Measurements from ENCODE around the gene WBP1L. TPM values are rescaled to one million over a fixed set of nuclear protein-coding genes. Genes with fewer than 3 reads are reported as not detected.
A peak's percentile ranks its signal among the peaks of the same experiment; 100 is the strongest.

WBP1L gene
- total and polyA plus RNA-seq, 2 of the 13 experiments (the other 11 are each of a cell fraction or from before 2014, with no cell fraction given), result 8.3 to 12.3 TPM

DNA sequence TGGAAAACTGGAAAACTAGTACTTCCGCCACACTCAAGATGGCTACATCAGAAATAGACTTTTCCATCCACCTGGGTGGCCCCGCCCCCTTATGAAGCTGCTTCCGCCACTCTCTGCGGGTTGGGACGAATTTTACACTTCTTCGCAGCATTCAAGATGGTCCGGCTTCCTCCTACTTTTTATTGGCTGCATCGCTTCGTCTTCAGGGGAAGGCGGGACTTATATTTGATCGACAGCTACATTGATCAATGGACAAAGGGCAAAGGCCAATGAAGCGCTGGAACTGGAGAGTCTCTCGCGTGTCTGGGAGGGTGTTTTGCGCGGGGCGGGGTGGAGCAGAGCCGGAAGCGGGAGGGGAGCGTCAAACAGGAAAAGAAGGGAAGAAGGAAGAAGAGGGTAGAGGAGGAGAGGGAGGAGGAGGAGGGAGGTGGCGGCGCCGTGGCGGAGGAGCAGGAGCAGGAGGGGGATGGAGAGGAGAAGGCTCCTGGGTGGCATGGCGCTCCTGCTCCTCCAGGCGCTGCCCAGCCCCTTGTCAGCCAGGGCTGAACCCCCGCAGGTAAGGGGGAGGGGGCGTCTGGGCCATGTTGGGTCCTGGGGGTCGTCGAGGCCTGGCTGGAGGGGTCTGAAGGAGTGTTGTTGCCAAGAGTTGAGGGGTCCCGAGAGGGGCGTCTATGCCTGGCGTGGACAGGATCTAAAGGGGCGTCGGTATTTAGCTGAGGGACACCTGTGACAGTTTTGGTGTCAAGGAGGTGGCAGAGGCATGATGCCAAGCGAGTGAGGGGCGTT lies at the start of gene WBP1L (continued):
- peak; percentile 54; the same call in 1 of the 2 replicates for TF ChIP-seq NR2C2 (CRISPR knock-in tag; IDR thresholded peaks at IDR 0.05; ENCODE audit: borderline replicate concordance)
- peak; percentile 31; the same call in 1 of the 2 replicates for TF ChIP-seq ZBTB38 (CRISPR knock-in tag; IDR thresholded peaks at IDR 0.05)
- peak; percentile 100 for TF ChIP-seq ELF1 (CRISPR knock-in tag; IDR thresholded peaks at IDR 0.05)
- TF ChIP-seq CHD2 (IDR thresholded peaks at IDR 0.05; ENCODE audit: low read depth, low read length), result peak; percentile 82
- TF ChIP-seq SALL1 (CRISPR knock-in tag; IDR thresholded peaks at IDR 0.05), result peak; percentile 68
- TF ChIP-seq, protein P1, sequence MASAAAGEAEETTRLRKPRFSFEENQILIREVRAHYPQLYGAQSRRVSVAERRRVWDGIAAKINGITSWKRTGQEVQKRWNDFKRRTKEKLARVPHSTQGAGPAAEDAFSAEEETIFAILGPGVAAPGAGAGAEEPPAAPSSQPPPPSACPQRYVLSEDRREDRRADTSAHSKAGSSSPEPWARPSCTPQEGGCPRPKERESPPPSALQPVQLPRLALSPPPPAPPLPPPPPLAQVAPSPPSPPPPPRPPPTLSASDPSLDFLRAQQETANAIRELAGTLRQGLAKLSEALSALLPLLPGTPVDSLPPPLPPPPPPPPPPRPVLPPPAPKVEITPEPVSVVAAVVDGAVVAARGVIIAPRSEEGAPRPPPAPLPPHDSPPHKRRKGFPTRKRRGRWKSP (CRISPR knock-in tag; IDR thresholded peaks at IDR 0.05), result no peak
- no peak for TF ChIP-seq EEA1 (CRISPR knock-in tag; IDR thresholded peaks at IDR 0.05; ENCODE audit: borderline replicate concordance)
- TF ChIP-seq, protein P2, sequence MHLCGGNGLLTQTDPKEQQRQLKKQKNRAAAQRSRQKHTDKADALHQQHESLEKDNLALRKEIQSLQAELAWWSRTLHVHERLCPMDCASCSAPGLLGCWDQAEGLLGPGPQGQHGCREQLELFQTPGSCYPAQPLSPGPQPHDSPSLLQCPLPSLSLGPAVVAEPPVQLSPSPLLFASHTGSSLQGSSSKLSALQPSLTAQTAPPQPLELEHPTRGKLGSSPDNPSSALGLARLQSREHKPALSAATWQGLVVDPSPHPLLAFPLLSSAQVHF (CRISPR knock-in tag; IDR thresholded peaks at IDR 0.05), result 0 out of 2 replicates have a peak, but pooled peaks have one; percentile 22
- no peak for TF ChIP-seq SP140L (CRISPR knock-in tag; IDR thresholded peaks at IDR 0.05; ENCODE audit: borderline replicate concordance)
- TF ChIP-seq ZNF274 (CRISPR knock-in tag; IDR thresholded peaks at IDR 0.05), result peak; percentile 46; the same call in 1 of the 2 replicates
- 0 out of 2 replicates have a peak, but pooled peaks have one; percentile 52 for TF ChIP-seq MTF2 (CRISPR knock-in tag; IDR thresholded peaks at IDR 0.05; ENCODE audit: borderline replicate concordance)
- peak; percentile 35; the same call in 1 of the 2 replicates for TF ChIP-seq MED1 (CRISPR knock-in tag; IDR thresholded peaks at IDR 0.05)
- TF ChIP-seq GABPA (IDR thresholded peaks at IDR 0.05; ENCODE audit: low read depth, low read length), result peak; percentile 59
- TF ChIP-seq GABPA (CRISPR knock-in tag; IDR thresholded peaks at IDR 0.05; ENCODE audit: low read depth), result peak; percentile 93
- TF ChIP-seq ASH2L (IDR thresholded peaks at IDR 0.05; ENCODE audit: insufficient read length, low read depth, low read length), result peak; percentile 36
- peak; percentile 12 for TF ChIP-seq GATAD1 (CRISPR knock-in tag; IDR thresholded peaks at IDR 0.05)
- 0 out of 2 replicates have a peak, but pooled peaks have one; percentile 22 for TF ChIP-seq MED13 (CRISPR knock-in tag; IDR thresholded peaks at IDR 0.05)
- TF ChIP-seq ZSCAN25 (CRISPR knock-in tag; IDR thresholded peaks at IDR 0.05), result peak; percentile 88
- TF ChIP-seq ZBTB7A (CRISPR knock-in tag; IDR thresholded peaks at IDR 0.05), result 0 out of 2 replicates have a peak, but pooled peaks have one; percentile 27
- TF ChIP-seq, protein P3, sequence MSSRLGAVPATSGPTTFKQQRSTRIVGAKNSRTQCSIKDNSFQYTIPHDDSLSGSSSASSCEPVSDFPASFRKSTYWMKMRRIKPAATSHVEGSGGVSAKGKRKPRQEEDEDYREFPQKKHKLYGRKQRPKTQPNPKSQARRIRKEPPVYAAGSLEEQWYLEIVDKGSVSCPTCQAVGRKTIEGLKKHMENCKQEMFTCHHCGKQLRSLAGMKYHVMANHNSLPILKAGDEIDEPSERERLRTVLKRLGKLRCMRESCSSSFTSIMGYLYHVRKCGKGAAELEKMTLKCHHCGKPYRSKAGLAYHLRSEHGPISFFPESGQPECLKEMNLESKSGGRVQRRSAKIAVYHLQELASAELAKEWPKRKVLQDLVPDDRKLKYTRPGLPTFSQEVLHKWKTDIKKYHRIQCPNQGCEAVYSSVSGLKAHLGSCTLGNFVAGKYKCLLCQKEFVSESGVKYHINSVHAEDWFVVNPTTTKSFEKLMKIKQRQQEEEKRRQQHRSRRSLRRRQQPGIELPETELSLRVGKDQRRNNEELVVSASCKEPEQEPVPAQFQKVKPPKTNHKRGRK (CRISPR knock-in tag; IDR thresholded peaks at IDR 0.05), result no peak
- TF ChIP-seq, protein P4, sequence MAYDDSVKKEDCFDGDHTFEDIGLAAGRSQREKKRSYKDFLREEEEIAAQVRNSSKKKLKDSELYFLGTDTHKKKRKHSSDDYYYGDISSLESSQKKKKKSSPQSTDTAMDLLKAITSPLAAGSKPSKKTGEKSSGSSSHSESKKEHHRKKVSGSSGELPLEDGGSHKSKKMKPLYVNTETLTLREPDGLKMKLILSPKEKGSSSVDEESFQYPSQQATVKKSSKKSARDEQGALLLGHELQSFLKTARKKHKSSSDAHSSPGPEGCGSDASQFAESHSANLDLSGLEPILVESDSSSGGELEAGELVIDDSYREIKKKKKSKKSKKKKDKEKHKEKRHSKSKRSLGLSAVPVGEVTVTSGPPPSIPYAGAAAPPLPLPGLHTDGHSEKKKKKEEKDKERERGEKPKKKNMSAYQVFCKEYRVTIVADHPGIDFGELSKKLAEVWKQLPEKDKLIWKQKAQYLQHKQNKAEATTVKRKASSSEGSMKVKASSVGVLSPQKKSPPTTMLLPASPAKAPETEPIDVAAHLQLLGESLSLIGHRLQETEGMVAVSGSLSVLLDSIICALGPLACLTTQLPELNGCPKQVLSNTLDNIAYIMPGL (CRISPR knock-in tag; IDR thresholded peaks at IDR 0.05; ENCODE audit: borderline replicate concordance in 1 of 2, low read depth in 1 of 2), result peak; percentile 18 to 39; a peak in 3 of 4 replicates
- TF ChIP-seq, protein P5, sequence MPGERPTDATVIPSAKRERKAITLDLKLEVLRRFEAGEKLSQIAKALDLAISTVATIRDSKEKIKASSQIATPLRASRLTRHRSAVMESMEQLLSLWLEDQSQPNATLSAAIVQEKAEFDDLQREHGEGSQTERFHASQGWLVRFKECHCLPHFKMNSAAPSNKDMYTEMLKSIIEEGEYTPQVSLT (CRISPR knock-in tag; IDR thresholded peaks at IDR 0.05; ENCODE audit: borderline replicate concordance, low read depth), result no peak
- TF ChIP-seq ZNF501 (CRISPR knock-in tag; IDR thresholded peaks at IDR 0.05), result no peak
